Right lung (tissue), 5 donors: ENCODE results near the gene RAP1B. TPM values are rescaled to one million over a fixed set of nuclear protein-coding genes. Genes with fewer than 3 reads are reported as not detected.

Experiments
- DNase-seq, 2 donors: peaks; one replicate each; pipeline ENCODE4 v3.0.0-alpha.2; 2013
- polyA plus RNA-seq, 5 donors: library from polyadenylated mRNA; unstranded; fragments of 120-200 nt; gene quantifications; one replicate each; pipeline versions ENCODE4 v1.2.1 to v1.2.3, GENCODE V29; 2013; ENCODE audit warnings: inconsistent platforms in 1 of 5, low replicate concordance in 1 of 5; ENCODE audit not compliant: insufficient read length in 5 of 5, insufficient read depth in 1 of 5

Gene RAP1B
- polyA plus RNA-seq, 5 donors = 169 to 225 (median 197) TPM

DNA sequence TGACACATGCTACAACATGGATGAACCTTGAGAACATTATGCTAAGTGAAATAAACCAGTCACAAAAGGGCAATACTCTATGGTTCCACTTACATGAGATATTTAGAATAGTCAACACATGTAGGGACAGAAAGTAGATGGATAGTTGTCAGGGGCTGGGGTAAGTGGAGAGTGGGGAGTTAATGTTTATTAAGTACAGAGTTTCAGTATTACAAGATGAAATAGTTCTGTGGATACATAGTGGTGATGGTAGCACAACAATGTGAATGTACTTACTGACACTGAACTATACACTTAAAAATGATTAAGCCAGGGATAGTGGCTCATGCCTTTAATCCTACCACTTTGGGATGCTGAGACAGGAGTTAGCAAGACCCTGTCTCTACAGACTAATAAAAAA, 84.8 kb downstream of the RAP1B start:
- no peak for DNase-seq

DNA sequence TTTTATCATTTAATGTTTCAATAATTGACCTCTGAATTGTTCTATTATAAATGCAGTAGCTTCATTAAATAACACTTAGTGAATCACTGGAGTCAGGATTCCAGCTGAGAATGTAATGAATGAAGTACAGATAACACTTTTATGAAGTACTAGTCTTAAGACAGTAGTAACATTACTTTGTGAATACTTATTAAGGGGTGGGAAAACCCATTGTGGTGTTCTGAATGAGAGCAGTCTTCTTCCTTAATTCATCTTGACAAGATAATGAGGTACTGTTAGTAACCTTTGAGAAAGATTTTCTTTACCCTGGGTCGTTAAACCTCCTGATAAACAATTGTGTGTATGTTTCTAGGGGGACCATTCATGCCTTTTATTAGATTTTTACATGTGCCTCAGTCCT, 88.8 kb downstream of the RAP1B start:
- DNase-seq = no peak

Other genes starting within 250 kb of the RAP1B start
- 10 to 100 TPM; 53.9 to 95.6 (median 75.2) TPM for gene NUP107, start 76.1 kb downstream of the RAP1B start, polyA plus RNA-seq
- gene SLC35E3, start 135.3 kb downstream of the RAP1B start, polyA plus RNA-seq = 10 to 100 TPM; 13.6 to 20.7 (median 17.9) TPM
- gene MDM2, start 197.3 kb downstream of the RAP1B start, polyA plus RNA-seq = 100 to 1,000 TPM in 3 of 5 donors, 10 to 100 TPM in 2; 80.8 to 129 (median 113) TPM